ENCODE results near the gene FRMPD2. TPM values are rescaled to one million over a fixed set of nuclear protein-coding genes. Genes with fewer than 3 reads are reported as not detected.

FRMPD2 gene
- total RNA-seq, 2 experiments from 2014 or later, result not detected

GRCh38 chr10:48251525-48252353 lies 22.8 kb downstream of the FRMPD2 start:
- no peaks in the 10 kb centered on the region for H3K36me3 Mint-ChIP-seq (ENCODE audit: low read depth)
- intact Hi-C loops (cut with DNase I, micrococcal nuclease), result no loop called here
- H3K9me3 Mint-ChIP-seq, result no peaks in the 10 kb centered on the region
- H3K9me3 ChIP-seq (ENCODE audit: control insufficient read depth in 1 of 2, insufficient read depth in 1 of 2, low read length in 2 of 2), result no peaks in the 10 kb centered on the region
- no peaks in the 10 kb centered on the region for H3K36me3 ChIP-seq (ENCODE audit: insufficient read depth, low read length)
- CTCF ChIA-PET, result no interaction called here
- H3K4me3 Mint-ChIP-seq, result no peak overlapping the region
- POLR2A ChIA-PET, result no interaction called here
- no peak overlapping the region for H3K27ac ChIP-seq (ENCODE audit: low read depth in 1 of 2, low read length in 2 of 2)
- DNase-seq, result no peak
- H3K4me3 ChIP-seq (ENCODE audit: low read length), result no peak overlapping the region
- H3K27ac Mint-ChIP-seq, result no peak overlapping the region
- TF ChIP-seq CTCF (IDR thresholded peaks at IDR 0.05), result no peak
- peaks cover 4% of the 10 kb centered on the region for H3K27me3 Mint-ChIP-seq
- ATAC-seq (ENCODE audit: poor library complexity), result no peak
- H3K27me3 ChIP-seq (ENCODE audit: control insufficient read depth in 1 of 2, insufficient read depth in 2 of 2, low read length in 2 of 2), result no peaks in the 10 kb centered on the region
- no peaks in the 10 kb centered on the region for H3K4me1 Mint-ChIP-seq (ENCODE audit: low read depth)
- H3K4me1 ChIP-seq (ENCODE audit: insufficient read depth, low read length), result no peaks in the 10 kb centered on the region

- ChIA-PET CTCF (no interaction called here), POLR2A (no interaction called here)
- H3K4me3 ChIP-seq (ENCODE audit: low read length), result no peak overlapping the region
- no peak overlapping the region for H3K27ac Mint-ChIP-seq
- H3K27ac ChIP-seq (ENCODE audit: low read depth in 1 of 2, low read length in 2 of 2), result no peak overlapping the region
- no peaks in the 10 kb centered on the region for H3K9me3 ChIP-seq (ENCODE audit: control insufficient read depth in 1 of 2, insufficient read depth in 1 of 2, low read length in 2 of 2)
- TF ChIP-seq CTCF (IDR thresholded peaks at IDR 0.05), result no peak
- intact Hi-C loops (cut with DNase I, micrococcal nuclease), result no loop called here
- no peak for DNase-seq
- no peak overlapping the region for H3K4me3 Mint-ChIP-seq
- no peaks in the 10 kb centered on the region for H3K36me3 Mint-ChIP-seq (ENCODE audit: low read depth)
- no peaks in the 10 kb centered on the region for H3K4me1 Mint-ChIP-seq (ENCODE audit: low read depth)
- H3K4me1 ChIP-seq (ENCODE audit: insufficient read depth, low read length), result no peaks in the 10 kb centered on the region
- H3K36me3 ChIP-seq (ENCODE audit: insufficient read depth, low read length), result no peaks in the 10 kb centered on the region
- no peak for ATAC-seq (ENCODE audit: poor library complexity)
- H3K27me3 Mint-ChIP-seq, result no peaks in the 10 kb centered on the region
- no peaks in the 10 kb centered on the region for H3K27me3 ChIP-seq (ENCODE audit: control insufficient read depth in 1 of 2, insufficient read depth in 2 of 2, low read length in 2 of 2)
- H3K9me3 Mint-ChIP-seq, result no peaks in the 10 kb centered on the region
Measured at GRCh38 chr10:48251152-48251524, 23.4 kb downstream of the FRMPD2 start.

- ATAC-seq (ENCODE audit: poor library complexity), result no peak
- intact Hi-C loops (cut with DNase I, micrococcal nuclease), result no loop called here
Measured at GRCh38 chr10:48249763-48250351, 24.6 kb downstream of the FRMPD2 start.

More at GRCh38 chr10:48249763-48250351, 24.6 kb downstream of the FRMPD2 start:
- Histone ChIP-seq H3K27ac (ENCODE audit: low read depth in 1 of 2, low read length in 2 of 2) (no peak overlapping the region), H3K4me1 (ENCODE audit: insufficient read depth, low read length) (no peaks in the 10 kb centered on the region), H3K27me3 (ENCODE audit: control insufficient read depth in 1 of 2, insufficient read depth in 2 of 2, low read length in 2 of 2) (no peaks in the 10 kb centered on the region), H3K36me3 (ENCODE audit: insufficient read depth, low read length) (no peaks in the 10 kb centered on the region), H3K4me3 (ENCODE audit: low read length) (no peak overlapping the region), H3K9me3 (ENCODE audit: control insufficient read depth in 1 of 2, insufficient read depth in 1 of 2, low read length in 2 of 2) (no peaks in the 10 kb centered on the region)
- Mint-ChIP-seq H3K36me3 (ENCODE audit: low read depth) (no peaks in the 10 kb centered on the region), H3K27me3 (no peaks in the 10 kb centered on the region), H3K27ac (no peak overlapping the region), H3K4me1 (ENCODE audit: low read depth) (no peaks in the 10 kb centered on the region), H3K4me3 (no peak overlapping the region), H3K9me3 (no peaks in the 10 kb centered on the region)
- POLR2A ChIA-PET, result no interaction called here
- CTCF ChIA-PET, result no interaction called here
- no peak for TF ChIP-seq CTCF (IDR thresholded peaks at IDR 0.05)
- no peak for DNase-seq

All from CD4-positive, alpha-beta T cell (primary cell).